Stimulated activated naive CD8-positive, alpha-beta T cell treated with anti-CD3 and anti-CD28 coated beads, Interleukin-15, Interleukin-2, amounts not matched to agents 100 ng/mL and 50 ng/mL, for 24 hours (primary cell): ENCODE measurements around the gene AUH.
A peak's percentile ranks its signal among the peaks of the same experiment; 100 is the strongest.
"Not testable (repeated sequence)": the region's sequence is repeated elsewhere in the genome, so short reads cannot be mapped to it uniquely, and the experiment has no call there.

ENCODE experiments used
- H3K27ac Mint-ChIP-seq: one replicate; pipeline ENCODE4 v1.8.0; 2021; ENCODE audit warnings: mild to moderate bottlenecking, mixed read lengths
- H3K27me3 Mint-ChIP-seq: one replicate; pipeline ENCODE4 v1.8.0; 2021; ENCODE audit warnings: mixed read lengths
- H3K36me3 Mint-ChIP-seq: one replicate; pipeline ENCODE4 v1.8.0; 2021; ENCODE audit warnings: low read depth, mixed read lengths
- H3K4me1 Mint-ChIP-seq: one replicate; pipeline ENCODE4 v1.8.0; 2021; ENCODE audit warnings: low read depth, mixed read lengths
- H3K4me3 Mint-ChIP-seq: one replicate; pipeline ENCODE4 v1.8.0; 2021; ENCODE audit warnings: mild to moderate bottlenecking, mixed read lengths
- H3K9me3 Mint-ChIP-seq: one replicate; pipeline ENCODE4 v1.8.0; 2021; ENCODE audit warnings: mixed read lengths

AUH gene

DNA sequence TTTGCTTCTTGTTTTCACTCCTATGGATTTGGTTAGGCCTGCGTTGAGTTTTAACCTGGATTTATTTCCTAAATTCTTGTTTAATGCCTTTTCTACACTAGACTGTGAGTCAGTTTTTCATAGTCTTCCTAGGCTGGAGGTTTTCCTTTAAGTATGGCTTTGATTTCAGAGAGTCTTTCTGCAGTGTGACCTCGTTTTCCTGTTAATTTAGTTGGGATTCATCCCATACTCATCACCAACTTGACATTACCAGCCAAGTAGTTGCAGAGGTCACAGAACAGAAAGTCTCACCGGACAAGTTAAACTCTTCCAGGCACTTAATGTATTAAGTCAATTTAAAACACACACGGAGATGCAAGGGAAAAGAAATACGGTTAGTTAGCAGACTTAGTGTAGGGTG lies 29.7 kb upstream of the AUH start:
- Mint-ChIP-seq H3K36me3 (no peaks in the 10 kb centered on the region), H3K4me3 (no peak overlapping the region), H3K27me3 (peaks cover 2% of the 10 kb centered on the region), H3K27ac (no peak overlapping the region), H3K4me1 (peaks cover 22% of the 10 kb centered on the region), H3K9me3 (no peaks in the 10 kb centered on the region)

DNA sequence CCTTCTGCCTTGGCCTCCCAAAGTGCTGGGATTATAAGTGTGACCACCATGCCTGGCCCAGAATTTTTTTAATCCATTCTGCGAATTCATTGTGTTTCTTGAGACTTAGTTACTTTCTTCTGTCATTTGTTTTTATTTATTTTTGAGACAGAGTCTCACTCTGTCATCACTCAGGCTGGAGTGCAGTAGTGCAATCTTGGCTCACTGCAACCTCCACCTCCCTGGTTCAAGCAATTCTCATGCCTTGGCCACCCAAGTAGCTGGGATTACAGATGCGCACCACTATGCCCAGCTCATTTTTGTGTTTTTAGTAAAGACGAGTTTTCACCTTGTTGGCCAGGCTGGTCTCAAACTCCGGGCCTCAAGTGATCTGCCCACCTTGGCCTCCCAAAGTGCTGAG lies 28.0 kb upstream of the AUH start:
- not testable (repeated sequence) for H3K36me3 Mint-ChIP-seq, H3K9me3 Mint-ChIP-seq, H3K27ac Mint-ChIP-seq, H3K27me3 Mint-ChIP-seq, H3K4me3 Mint-ChIP-seq, H3K4me1 Mint-ChIP-seq

DNA sequence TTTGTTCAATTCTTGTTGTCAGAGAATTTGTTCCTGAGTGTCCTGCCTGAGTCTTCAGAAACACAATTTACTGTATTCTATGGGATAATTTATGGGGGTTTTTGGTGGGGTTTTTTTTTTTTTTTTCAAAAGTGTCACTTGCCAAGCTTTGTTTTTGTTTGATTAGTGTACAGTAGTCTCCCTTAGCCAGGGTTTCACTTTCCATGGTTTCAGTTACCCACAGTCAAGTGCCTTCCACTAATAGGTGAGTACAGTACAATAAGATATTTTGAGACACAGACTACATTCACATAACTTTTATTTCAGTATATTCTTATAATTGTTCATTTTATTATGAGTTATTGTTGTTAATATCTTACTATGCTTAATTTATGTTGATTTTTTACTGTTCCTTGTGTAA lies 25.0 kb upstream of the AUH start:
- Mint-ChIP-seq H3K36me3 (no peaks in the 10 kb centered on the region), H3K9me3 (no peaks in the 10 kb centered on the region), H3K4me1 (peaks cover 5% of the 10 kb centered on the region), H3K27ac (no peak overlapping the region), H3K4me3 (no peak overlapping the region), H3K27me3 (peaks cover 5% of the 10 kb centered on the region)

DNA sequence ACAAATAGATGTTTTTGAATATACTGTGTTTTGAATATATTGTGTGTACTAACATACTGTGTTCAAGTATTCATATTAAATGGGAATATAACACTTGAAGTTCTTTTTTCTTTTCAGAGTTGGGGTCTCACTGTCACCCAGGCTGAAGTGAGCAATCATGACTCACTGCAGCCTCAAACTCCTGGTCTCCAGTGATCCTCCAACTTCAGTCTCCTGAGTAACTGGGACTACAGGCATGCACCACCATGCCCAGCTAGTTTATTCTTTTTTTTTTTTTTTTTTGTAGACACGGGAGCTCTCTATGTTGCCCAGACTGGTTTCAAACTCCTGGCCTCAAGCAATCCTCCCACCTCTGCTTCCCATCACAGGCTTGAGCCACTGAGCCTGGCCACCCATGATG lies 23.2 kb upstream of the AUH start:
- H3K4me3 Mint-ChIP-seq = no peak overlapping the region
- H3K4me1 Mint-ChIP-seq = peaks cover 5% of the 10 kb centered on the region
- peaks cover 17% of the 10 kb centered on the region for H3K27me3 Mint-ChIP-seq
- H3K9me3 Mint-ChIP-seq = no peaks in the 10 kb centered on the region
- no peak overlapping the region for H3K27ac Mint-ChIP-seq
- no peaks in the 10 kb centered on the region for H3K36me3 Mint-ChIP-seq

DNA sequence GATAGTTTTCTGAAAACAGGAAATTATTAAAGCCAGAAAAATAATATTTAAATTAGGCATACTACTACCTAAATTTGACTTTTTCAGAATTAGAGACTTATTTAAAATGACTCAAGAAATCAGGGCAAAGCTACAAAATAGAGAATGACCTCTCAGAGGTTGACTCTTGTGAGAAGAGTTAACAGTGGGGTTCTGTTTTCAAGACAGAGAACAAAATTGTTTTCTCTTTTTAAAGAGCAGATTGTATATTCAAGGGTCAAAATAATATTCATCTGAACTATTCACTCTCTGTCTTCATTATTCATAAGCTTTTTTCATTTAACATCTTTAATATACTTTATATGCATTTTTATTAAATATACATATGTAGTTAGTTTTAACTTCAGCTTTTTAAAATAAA lies 21.9 kb upstream of the AUH start:
- peaks cover 17% of the 10 kb centered on the region for H3K27me3 Mint-ChIP-seq
- peaks cover 5% of the 10 kb centered on the region for H3K4me1 Mint-ChIP-seq
- H3K4me3 Mint-ChIP-seq = no peak overlapping the region
- H3K9me3 Mint-ChIP-seq = no peaks in the 10 kb centered on the region
- H3K27ac Mint-ChIP-seq = no peak overlapping the region
- no peaks in the 10 kb centered on the region for H3K36me3 Mint-ChIP-seq

DNA sequence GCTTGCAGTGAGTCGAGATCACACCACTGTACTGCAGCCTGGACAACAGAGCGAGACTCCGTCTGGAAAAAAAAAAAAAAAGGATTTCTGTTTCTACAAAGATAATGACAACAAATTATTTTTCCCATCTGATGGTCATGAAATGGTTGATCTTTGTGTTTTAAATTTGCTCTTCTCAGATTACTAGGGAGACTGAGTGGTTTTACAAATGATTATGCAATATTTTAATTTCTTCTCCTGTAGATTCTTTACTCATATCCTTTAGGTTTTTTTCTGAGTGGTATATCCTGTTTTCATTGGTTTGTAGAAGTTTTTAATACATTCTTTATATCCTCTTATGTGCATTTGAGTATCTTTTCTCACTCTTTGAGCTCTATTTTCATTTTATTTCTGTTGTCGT lies 20.6 kb upstream of the AUH start:
- Mint-ChIP-seq H3K4me1 (peaks cover 5% of the 10 kb centered on the region), H3K36me3 (peaks cover 4% of the 10 kb centered on the region), H3K9me3 (peaks cover 4% of the 10 kb centered on the region), H3K27me3 (peaks cover 17% of the 10 kb centered on the region), H3K27ac (no peak overlapping the region), H3K4me3 (no peak overlapping the region)

DNA sequence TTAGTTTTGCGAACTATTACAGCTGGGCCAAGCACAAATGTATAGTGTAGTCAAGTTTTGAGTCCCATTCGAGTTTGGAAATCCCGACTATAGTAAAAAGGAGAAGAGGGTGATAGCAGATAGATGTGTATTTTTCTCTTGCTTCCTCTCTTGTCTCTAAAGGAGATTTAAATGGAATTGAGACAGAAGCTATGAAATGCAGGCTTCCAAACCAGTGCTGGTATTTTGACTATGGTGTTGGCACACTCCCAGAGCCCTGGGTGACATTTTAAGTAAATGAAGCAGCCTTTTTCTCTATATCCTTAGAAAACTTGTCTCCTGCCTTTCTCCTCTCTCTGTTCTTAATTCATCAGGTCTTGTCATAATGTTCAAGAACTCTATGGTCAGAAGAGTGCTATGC lies 17.7 kb upstream of the AUH start:
- Mint-ChIP-seq H3K27me3 (peaks cover 17% of the 10 kb centered on the region), H3K27ac (no peak overlapping the region), H3K4me1 (peaks cover 5% of the 10 kb centered on the region), H3K9me3 (peaks cover 4% of the 10 kb centered on the region), H3K36me3 (peaks cover 4% of the 10 kb centered on the region), H3K4me3 (no peak overlapping the region)

DNA sequence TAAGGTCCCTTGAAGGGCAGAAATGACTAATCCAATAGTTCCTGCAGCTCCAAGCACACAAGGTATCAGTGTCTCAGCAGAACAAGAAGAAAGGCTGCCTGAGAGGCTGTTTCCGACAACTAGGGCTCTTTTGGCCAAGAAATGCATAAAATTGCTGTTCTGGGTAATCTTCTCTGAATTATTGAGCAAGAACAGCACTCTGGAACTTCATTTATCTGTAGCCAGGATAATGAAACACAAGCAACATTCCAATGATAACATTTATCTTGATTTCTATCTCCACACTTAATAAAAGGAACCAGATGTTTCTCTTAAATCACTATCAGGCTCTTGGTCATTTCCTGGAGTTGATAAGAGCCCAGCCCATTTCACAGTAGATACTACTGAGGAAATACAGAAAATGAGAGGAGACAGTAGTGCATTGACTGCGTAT lies 17.0 kb upstream of the AUH start:
- Mint-ChIP-seq H3K4me1 (peaks cover 5% of the 10 kb centered on the region), H3K27me3 (peaks cover 17% of the 10 kb centered on the region), H3K36me3 (peaks cover 4% of the 10 kb centered on the region), H3K9me3 (peaks cover 4% of the 10 kb centered on the region), H3K4me3 (no peak overlapping the region), H3K27ac (no peak overlapping the region)

DNA sequence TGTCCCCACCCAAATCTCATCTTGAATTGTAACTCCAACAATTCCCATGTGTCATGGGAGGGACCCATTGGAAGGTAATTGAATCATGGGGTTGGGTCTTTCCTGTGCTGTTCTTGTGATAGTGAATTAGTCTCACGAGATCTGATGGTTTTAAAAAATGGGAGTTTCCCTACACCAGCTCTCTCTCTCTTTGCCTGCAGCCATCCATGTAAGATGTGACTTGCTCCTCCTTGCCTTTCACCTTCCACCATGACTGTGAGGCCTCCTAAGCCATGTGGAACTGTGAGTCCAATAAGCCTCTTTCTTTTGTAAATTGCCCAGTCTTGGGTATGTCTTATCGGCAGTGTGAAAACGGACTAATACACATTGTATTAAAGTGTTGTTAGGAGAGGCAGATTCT lies 16.3 kb upstream of the AUH start:
- not testable (repeated sequence) for H3K36me3 Mint-ChIP-seq, H3K9me3 Mint-ChIP-seq, H3K4me1 Mint-ChIP-seq, H3K4me3 Mint-ChIP-seq, H3K27ac Mint-ChIP-seq
- peaks cover 17% of the 10 kb centered on the region for H3K27me3 Mint-ChIP-seq

DNA sequence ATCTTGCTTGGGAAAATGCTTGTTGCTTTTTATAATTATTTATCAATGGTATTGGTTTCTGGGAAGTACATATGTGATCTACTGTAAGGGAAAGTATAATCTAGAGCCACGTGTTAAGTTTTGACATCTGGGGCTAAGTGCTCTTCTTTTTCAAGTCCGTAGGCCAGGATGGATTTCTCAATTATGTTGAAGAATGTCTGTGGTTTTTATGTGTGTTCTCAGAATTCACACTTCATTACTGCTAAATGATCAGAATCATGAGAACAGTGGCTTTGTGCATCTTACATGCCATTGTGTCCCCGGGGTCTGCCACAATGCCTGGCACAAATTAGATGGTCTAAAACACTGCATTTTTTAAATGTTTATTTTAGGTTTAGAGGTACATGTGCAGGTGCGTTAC lies 14.5 kb upstream of the AUH start:
- no peak overlapping the region for H3K4me3 Mint-ChIP-seq
- H3K27ac Mint-ChIP-seq = no peak overlapping the region
- peaks cover 12% of the 10 kb centered on the region for H3K27me3 Mint-ChIP-seq
- H3K4me1 Mint-ChIP-seq = peaks cover 5% of the 10 kb centered on the region
- H3K9me3 Mint-ChIP-seq = peaks cover 4% of the 10 kb centered on the region
- peaks cover 4% of the 10 kb centered on the region for H3K36me3 Mint-ChIP-seq

DNA sequence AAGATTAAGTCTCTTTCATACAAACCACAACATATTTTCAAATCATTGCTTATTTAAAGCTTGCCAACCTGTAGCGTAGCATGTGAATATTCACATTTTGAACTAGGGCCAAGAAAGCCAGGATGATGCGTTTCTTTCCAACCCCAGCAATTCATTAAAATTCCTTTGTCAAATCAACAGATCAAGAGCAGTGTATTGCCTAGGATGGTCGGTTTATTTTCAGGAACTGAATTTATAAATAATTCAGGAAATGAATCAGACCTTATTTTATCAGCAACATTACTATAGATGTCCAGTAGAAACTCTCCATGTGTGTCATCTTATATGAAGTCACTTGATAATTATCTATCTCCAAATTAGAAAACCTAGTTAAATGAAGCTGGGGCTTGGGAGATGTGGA lies 13.2 kb upstream of the AUH start:
- no peak overlapping the region for H3K4me3 Mint-ChIP-seq
- peaks cover 5% of the 10 kb centered on the region for H3K27me3 Mint-ChIP-seq
- H3K36me3 Mint-ChIP-seq = peaks cover 4% of the 10 kb centered on the region
- H3K9me3 Mint-ChIP-seq = peaks cover 4% of the 10 kb centered on the region
- H3K4me1 Mint-ChIP-seq = peaks cover 5% of the 10 kb centered on the region
- no peak overlapping the region for H3K27ac Mint-ChIP-seq

DNA sequence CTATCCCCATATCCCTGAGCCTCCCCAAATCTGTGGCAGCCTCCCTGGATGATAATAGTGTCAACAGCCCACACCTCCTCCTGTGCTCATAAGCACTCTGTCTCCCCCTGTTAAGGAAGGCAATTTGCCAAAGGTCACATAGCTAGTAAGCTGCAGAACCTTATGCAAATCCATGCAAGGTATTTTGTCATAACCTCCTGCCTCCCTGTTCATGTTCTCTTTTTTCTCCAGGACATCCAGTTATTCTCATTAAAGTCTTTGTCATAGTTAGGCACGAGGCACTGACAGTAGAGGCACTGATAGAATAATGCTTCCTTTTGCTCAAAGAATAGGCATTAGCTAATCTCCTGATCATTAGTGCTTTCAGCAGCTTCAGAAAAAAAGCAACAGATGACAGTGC lies 10.2 kb upstream of the AUH start:
- H3K9me3 Mint-ChIP-seq = no peaks in the 10 kb centered on the region
- H3K4me3 Mint-ChIP-seq = no peak overlapping the region
- no peaks in the 10 kb centered on the region for H3K36me3 Mint-ChIP-seq
- no peak overlapping the region for H3K27ac Mint-ChIP-seq
- peaks cover 21% of the 10 kb centered on the region for H3K27me3 Mint-ChIP-seq
- H3K4me1 Mint-ChIP-seq = peaks cover 5% of the 10 kb centered on the region

DNA sequence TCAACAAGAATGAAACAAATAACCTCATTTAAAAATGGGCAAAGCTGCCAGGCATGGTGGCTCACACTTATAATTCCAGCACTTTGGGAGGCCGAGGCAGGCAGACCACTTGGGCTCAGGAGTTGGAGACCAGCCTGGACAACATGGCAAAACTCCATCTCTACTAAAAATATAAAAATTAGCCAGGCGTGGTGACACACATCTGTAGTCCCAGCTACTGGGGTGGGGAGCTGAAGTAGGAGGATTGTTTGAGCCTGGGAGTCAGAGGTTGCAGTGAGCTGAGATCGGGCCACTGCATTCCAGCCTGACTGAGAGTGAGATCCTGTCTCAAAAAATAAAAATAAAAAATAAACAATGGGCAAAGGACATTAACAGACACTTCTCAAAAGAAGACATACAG lies 8.3 kb upstream of the AUH start:
- H3K4me1 Mint-ChIP-seq, H3K27ac Mint-ChIP-seq, H3K9me3 Mint-ChIP-seq, H3K36me3 Mint-ChIP-seq, H3K4me3 Mint-ChIP-seq: not testable (repeated sequence)
- H3K27me3 Mint-ChIP-seq = peaks cover 17% of the 10 kb centered on the region

DNA sequence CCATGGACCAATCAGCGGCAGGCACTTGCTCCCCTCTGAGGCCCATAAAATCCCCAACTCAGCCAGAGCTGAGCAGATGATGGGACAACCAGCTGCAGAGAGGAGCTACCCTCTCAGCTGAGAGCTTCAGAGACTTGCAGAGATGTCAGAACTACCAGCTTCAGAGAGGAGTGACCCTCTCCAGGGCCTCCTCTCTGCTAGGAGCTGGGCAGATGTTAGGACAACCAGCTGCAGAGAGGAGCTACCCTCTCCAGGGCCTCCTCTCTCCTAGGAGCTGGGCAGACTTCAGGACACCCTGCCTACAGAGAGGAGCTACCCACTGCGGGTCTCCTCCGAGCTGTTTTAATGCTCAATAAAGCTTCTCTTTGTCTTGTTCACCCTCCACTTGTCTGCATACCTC lies 3.0 kb upstream of the AUH start:
- peaks cover 19% of the 10 kb centered on the region for H3K4me1 Mint-ChIP-seq
- H3K4me3 Mint-ChIP-seq = no peak overlapping the region
- no peaks in the 10 kb centered on the region for H3K9me3 Mint-ChIP-seq
- peaks cover 11% of the 10 kb centered on the region for H3K36me3 Mint-ChIP-seq
- H3K27ac Mint-ChIP-seq = no peak overlapping the region
- peaks cover 14% of the 10 kb centered on the region for H3K27me3 Mint-ChIP-seq

DNA sequence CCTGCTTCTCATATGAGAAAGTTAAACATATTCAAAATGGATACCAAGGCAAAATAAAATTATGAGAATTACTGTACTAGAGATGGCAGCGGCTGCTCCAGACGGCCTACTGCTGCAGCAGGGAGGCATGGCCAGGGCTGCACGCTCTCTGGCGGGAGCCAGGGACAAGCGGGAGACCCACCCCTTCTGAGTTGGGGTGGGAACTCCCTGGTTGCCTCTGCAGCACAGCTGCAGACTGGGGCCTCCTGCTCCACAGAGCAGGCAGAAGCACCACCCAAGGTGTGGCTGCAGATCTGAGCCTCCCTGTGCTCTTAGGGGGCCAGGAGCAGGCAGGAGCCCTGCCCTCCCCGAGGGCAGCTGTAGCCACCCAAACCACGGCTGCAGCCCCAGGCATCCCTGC lies 2.3 kb upstream of the AUH start:
- H3K27ac Mint-ChIP-seq = no peak overlapping the region
- H3K36me3 Mint-ChIP-seq = peaks cover 18% of the 10 kb centered on the region
- H3K4me3 Mint-ChIP-seq = no peak overlapping the region
- H3K4me1 Mint-ChIP-seq = peaks cover 26% of the 10 kb centered on the region
- H3K9me3 Mint-ChIP-seq = no peaks in the 10 kb centered on the region
- H3K27me3 Mint-ChIP-seq = peaks cover 7% of the 10 kb centered on the region

DNA sequence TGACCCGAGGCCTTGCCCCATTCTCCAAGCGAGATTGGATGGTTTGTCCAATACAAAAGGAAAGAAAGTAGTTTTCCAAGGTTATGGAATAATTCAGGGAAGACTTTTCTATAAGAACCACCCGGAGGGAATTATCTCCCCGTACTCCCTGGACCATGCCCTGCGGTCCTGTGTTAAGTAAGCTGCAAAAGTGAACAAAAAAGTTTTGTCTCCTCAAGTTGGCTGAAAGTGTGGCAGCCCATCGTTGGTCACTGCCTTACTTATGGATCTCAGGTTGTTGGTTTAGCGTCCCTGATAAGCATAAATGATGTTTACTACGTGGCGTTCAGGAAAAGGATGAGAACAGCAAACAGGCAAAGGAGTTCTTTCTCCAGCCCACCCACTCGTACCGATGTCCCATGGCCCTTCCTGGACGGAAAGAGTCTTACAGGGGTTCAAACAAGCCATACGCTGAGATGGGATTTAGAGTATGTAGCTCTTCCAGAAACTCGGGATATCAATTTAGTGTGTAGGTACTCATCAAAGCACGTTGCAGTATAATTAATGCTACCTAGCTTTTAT lies 413 bp upstream of the AUH start:
- Mint-ChIP-seq H3K27ac (peak overlapping the region; percentile 76), H3K9me3 (no peaks in the 10 kb centered on the region), H3K36me3 (peaks cover 27% of the 10 kb centered on the region), H3K4me3 (peak overlapping the region; percentile 96), H3K4me1 (peaks cover 44% of the 10 kb centered on the region), H3K27me3 (no peaks in the 10 kb centered on the region)
